Osteoblast (primary cell): Measurements from ENCODE around the gene ZNF791. TPM values are rescaled to one million over a fixed set of nuclear protein-coding genes. Genes with fewer than 3 reads are reported as not detected.
"Not testable (repeated sequence)": the region's sequence is repeated elsewhere in the genome, so short reads cannot be mapped to it uniquely, and the experiment has no call there.

Experiments used
- DNase-seq: peaks from one replicate; pipeline ENCODE4 v3.0.0; 2011; ENCODE audit warnings: low spot score, mixed read lengths; ENCODE audit not compliant: insufficient read length; ENCODE audit errors: missing footprints
- H2AFZ ChIP-seq: 2 replicates; pipeline ENCODE4 v1.6.0; 2011; ENCODE audit warnings: mild to moderate bottlenecking, low read length
- H3K27ac ChIP-seq: 2 replicates; pipeline ENCODE4 v1.5.1; 2011; ENCODE audit warnings: mild to moderate bottlenecking, low read depth, low read length, moderate library complexity
- H3K27me3 ChIP-seq: 2 replicates; pipeline ENCODE4 v1.6.0; 2012; ENCODE audit warnings: mild to moderate bottlenecking, control low read depth, inconsistent platforms, low read length, moderate library complexity; ENCODE audit not compliant: insufficient read depth
- H3K36me3 ChIP-seq: 2 replicates; pipeline ENCODE4 v1.5.1; 2011; ENCODE audit warnings: mild to moderate bottlenecking, low read length, control low read depth, moderate library complexity; ENCODE audit not compliant: insufficient read depth
- H3K4me1 ChIP-seq: 2 replicates; pipeline ENCODE4 v1.5.1; 2011; ENCODE audit warnings: mild to moderate bottlenecking, low read length, control low read depth, moderate library complexity; ENCODE audit not compliant: insufficient read depth
- H3K4me2 ChIP-seq: 2 replicates; pipeline ENCODE4 v1.6.0; 2011; ENCODE audit warnings: mild to moderate bottlenecking, low read length; ENCODE audit not compliant: insufficient read depth
- H3K4me3 ChIP-seq: fragments of 200-600 bp; sonication (generic); 3 replicates; pipeline ENCODE4 v1.5.1; 2012; ENCODE audit warnings: mild to moderate bottlenecking, low read length, inconsistent platforms; ENCODE audit not compliant: insufficient read depth
- H3K79me2 ChIP-seq: 2 replicates; pipeline ENCODE4 v1.6.0; 2012; ENCODE audit warnings: mild to moderate bottlenecking, low read length, control low read depth, inconsistent platforms; ENCODE audit not compliant: insufficient read depth
- H3K9me3 ChIP-seq: 2 replicates; pipeline ENCODE4 v1.5.1; 2011; ENCODE audit warnings: low read depth, low read length, control low read depth
- H4K20me1 ChIP-seq: 2 replicates; pipeline ENCODE4 v1.6.0; 2012; ENCODE audit warnings: mild to moderate bottlenecking, low read length, control low read depth; ENCODE audit not compliant: insufficient read depth
- total RNA-seq: library from RNA; depleted of rRNA; stranded (reverse); fragments of >200 nt; gene quantifications from 2 replicates; pipeline ENCODE4 v1.2.3, GENCODE V29; 2012
- TF ChIP-seq, protein P1 (sequence below): IDR thresholded peaks from 2 replicates; pipeline ENCODE4 v1.5.1; 2011; ENCODE audit warnings: mild to moderate bottlenecking, low read depth, low read length, moderate library complexity; ENCODE audit errors: extremely low read depth

ZNF791 gene
- total RNA-seq, 1 donor = 16.6 TPM

DNA sequence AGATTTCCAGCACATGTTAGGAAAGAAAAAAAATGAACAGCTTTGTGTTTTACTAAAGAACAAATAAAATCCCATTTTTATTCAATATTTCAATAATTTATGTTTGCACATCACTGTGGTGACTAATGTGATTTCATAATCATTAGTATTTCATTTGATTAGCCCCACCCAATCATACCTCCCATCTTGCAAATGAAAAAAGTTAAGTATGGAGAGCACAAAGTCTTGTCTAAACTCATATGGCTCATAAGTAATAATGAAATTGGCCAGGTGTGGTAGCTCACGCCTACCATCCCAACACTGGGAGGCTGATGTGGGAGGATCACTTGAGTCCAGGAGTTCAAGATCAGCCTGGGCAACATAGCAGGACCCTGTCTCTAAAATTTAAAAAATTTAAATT lies 3.9 kb upstream of the ZNF791 start:
- Histone ChIP-seq H2AFZ (no peak overlapping the region), H3K4me3 (no peak overlapping the region), H3K27me3 (no peaks in the 10 kb centered on the region), H3K36me3 (peaks cover 20% of the 10 kb centered on the region), H4K20me1 (peaks cover 2% of the 10 kb centered on the region), H3K4me1 (peaks cover 8% of the 10 kb centered on the region), H3K4me2 (no peak overlapping the region), H3K79me2 (peaks cover 28% of the 10 kb centered on the region), H3K27ac (no peak overlapping the region), H3K9me3 (no peaks in the 10 kb centered on the region)
- no peak for DNase-seq
- TF ChIP-seq, protein P1, sequence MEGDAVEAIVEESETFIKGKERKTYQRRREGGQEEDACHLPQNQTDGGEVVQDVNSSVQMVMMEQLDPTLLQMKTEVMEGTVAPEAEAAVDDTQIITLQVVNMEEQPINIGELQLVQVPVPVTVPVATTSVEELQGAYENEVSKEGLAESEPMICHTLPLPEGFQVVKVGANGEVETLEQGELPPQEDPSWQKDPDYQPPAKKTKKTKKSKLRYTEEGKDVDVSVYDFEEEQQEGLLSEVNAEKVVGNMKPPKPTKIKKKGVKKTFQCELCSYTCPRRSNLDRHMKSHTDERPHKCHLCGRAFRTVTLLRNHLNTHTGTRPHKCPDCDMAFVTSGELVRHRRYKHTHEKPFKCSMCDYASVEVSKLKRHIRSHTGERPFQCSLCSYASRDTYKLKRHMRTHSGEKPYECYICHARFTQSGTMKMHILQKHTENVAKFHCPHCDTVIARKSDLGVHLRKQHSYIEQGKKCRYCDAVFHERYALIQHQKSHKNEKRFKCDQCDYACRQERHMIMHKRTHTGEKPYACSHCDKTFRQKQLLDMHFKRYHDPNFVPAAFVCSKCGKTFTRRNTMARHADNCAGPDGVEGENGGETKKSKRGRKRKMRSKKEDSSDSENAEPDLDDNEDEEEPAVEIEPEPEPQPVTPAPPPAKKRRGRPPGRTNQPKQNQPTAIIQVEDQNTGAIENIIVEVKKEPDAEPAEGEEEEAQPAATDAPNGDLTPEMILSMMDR = no peak

DNA sequence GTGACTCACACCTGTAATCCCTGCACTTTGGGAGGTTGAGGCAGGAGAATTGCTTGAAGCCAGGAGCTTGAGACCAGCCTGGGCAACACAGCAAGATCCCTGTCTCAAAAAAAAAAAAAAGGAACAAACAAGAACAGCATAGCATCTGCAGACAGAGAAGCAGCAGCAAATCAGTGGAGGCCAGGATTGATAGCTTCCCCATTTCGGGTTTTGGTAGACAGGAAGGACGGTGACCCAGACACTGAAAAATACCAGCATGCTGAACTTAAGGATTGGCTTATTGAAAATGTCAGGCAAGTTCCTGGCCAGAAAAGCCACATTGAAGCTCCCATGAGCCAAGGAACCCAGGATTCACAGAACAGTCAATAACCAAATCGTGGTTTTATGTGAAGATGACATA lies 3.1 kb upstream of the ZNF791 start:
- DNase-seq = no peak
- TF ChIP-seq, protein P1 = no peak
- H3K27ac ChIP-seq = no peak overlapping the region
- no peak overlapping the region for H3K4me2 ChIP-seq
- peaks cover 24% of the 10 kb centered on the region for H3K36me3 ChIP-seq
- no peaks in the 10 kb centered on the region for H3K9me3 ChIP-seq
- no peak overlapping the region for H2AFZ ChIP-seq
- peaks cover 36% of the 10 kb centered on the region for H3K79me2 ChIP-seq
- H3K4me3 ChIP-seq = no peak overlapping the region
- no peaks in the 10 kb centered on the region for H3K27me3 ChIP-seq
- peaks cover 3% of the 10 kb centered on the region for H4K20me1 ChIP-seq
- peaks cover 12% of the 10 kb centered on the region for H3K4me1 ChIP-seq

DNA sequence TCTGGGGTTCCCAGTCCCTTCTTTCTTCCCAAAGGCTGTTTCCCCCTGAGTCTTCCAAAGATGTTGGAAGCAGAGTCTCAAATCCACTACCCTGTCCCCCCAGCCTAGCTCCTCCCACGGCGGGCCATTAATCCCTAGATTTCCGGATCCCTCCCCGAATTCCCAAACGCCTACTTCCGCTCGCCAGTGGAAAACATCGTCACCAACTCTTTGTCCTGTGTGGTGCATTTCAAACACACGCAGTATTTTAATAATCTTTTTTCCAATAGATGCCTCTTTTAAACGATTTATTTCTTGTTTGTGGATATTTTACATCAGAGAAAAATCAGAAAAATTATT lies 610 bp downstream of the ZNF791 start:
- Histone ChIP-seq H3K4me3 (peak overlapping the region; percentile 99), H3K79me2 (peaks cover 70% of the 10 kb centered on the region), H3K4me1 (peaks cover 20% of the 10 kb centered on the region), H3K27me3 (no peaks in the 10 kb centered on the region), H2AFZ (peak overlapping the region; percentile 91), H3K27ac (peak overlapping the region; percentile 99), H3K36me3 (peaks cover 33% of the 10 kb centered on the region), H3K4me2 (peak overlapping the region; percentile 89), H4K20me1 (peaks cover 24% of the 10 kb centered on the region), H3K9me3 (no peaks in the 10 kb centered on the region)
- TF ChIP-seq, protein P1 = no peak
- peak; percentile 95 for DNase-seq

DNA sequence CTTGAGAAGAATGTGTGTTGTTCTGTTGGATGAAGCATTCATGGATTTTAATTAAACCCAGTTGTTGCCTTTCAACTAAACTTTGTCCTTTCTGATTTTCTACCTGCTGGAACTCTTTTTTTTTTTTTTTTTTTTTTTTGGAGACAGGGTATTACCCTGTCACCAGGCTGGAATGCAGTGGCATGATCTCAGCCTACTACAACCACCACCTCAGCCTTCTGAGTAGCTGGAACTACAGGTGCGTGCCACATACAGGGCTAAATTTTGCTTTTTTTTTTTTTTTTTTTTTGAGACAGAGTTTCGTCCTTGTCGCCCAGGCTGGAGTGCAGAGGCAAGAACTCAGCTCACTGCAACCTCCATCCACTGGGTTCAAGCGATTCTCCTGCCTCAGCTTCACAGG lies 6.9 kb downstream of the ZNF791 start:
- H3K4me1 ChIP-seq = peaks cover 9% of the 10 kb centered on the region
- no peaks in the 10 kb centered on the region for H3K27me3 ChIP-seq

DNA sequence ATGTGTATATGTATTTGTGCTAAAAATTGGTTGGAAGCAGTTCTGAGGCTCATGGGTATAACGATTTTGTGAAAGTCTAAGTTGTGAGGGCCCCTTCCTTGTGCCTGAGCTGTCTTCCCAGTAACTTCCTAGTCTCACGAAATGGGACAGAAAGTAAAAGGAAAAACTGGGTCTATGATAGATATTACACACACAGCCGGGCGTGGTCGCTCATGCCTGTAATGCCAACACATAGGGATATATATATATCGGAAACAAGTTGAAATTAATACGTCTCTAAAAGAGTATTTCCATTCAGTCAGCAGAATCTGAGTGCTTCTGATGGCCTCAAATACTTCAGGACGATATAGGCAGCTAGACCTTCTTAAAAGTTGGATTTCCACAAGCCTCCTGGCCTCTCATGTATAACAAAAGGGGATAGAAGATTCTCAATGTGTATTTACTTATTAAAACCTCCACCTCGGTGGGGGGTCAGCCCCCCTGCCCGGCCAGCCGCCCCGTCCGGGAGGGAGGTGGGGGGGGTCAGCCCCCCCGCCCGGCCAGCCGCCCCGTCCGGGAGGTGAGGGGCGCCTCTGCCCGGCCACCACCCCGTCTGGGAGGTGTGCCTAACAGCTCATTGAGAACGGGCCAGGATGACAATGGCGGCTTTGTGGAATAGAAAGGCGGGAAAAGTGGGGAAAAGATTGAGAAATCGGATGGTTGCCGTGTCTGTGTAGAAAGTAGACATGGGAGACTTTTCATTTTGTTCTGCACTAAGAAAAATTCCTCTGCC lies 10.7 kb downstream of the ZNF791 start:
- peak; percentile 25 for DNase-seq
- Histone ChIP-seq H3K36me3 (peaks cover 44% of the 10 kb centered on the region), H3K79me2 (peaks cover 59% of the 10 kb centered on the region), H4K20me1 (peaks cover 13% of the 10 kb centered on the region)
- not testable (repeated sequence) for H2AFZ ChIP-seq, H3K27me3 ChIP-seq, H3K9me3 ChIP-seq, H3K4me2 ChIP-seq, H3K4me1 ChIP-seq, H3K4me3 ChIP-seq, H3K27ac ChIP-seq

More for the DNA sequence above, 6.9 kb downstream of the ZNF791 start:
- Histone ChIP-seq H3K4me2 (no peak overlapping the region), H3K36me3 (peaks cover 36% of the 10 kb centered on the region), H2AFZ (no peak overlapping the region), H4K20me1 (peaks cover 35% of the 10 kb centered on the region), H3K27ac (no peak overlapping the region), H3K9me3 (no peaks in the 10 kb centered on the region), H3K79me2 (peaks cover 84% of the 10 kb centered on the region), H3K4me3 (no peak overlapping the region)
- no peak for DNase-seq
- TF ChIP-seq, protein P1 = no peak
